Dedifferentiated amniotic fluid mesenchymal stem cell (primary cell): Measurements from ENCODE around the gene TPST2.
A peak's percentile ranks its signal among the peaks of the same experiment; 100 is the strongest.

Experiments used
- DNase-seq: peaks from one replicate; pipeline ENCODE4 v3.0.0-alpha.2; 2016; ENCODE audit errors: extremely low spot score

The TPST2 gene

DNA sequence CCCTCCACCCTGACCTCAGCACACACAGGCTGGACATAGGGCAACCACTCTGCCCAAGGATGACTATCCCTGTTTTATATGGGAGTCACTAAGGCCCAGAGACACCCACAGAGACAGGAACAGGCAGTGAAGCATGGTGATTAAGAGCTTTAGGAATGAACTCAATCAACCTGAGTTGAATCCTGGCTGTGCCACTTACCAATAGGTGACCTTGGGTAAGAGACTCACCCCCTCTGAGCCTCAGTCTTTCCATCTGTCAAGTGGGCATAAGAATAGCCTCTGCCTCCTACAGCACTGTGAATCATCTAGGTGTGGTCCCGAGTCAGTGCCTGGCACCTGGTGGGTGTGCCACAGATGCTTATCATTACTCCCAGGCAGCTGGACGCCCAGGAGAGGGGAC, 21.1 kb upstream of the TPST2 start:
- DNase-seq, result no peak

DNA sequence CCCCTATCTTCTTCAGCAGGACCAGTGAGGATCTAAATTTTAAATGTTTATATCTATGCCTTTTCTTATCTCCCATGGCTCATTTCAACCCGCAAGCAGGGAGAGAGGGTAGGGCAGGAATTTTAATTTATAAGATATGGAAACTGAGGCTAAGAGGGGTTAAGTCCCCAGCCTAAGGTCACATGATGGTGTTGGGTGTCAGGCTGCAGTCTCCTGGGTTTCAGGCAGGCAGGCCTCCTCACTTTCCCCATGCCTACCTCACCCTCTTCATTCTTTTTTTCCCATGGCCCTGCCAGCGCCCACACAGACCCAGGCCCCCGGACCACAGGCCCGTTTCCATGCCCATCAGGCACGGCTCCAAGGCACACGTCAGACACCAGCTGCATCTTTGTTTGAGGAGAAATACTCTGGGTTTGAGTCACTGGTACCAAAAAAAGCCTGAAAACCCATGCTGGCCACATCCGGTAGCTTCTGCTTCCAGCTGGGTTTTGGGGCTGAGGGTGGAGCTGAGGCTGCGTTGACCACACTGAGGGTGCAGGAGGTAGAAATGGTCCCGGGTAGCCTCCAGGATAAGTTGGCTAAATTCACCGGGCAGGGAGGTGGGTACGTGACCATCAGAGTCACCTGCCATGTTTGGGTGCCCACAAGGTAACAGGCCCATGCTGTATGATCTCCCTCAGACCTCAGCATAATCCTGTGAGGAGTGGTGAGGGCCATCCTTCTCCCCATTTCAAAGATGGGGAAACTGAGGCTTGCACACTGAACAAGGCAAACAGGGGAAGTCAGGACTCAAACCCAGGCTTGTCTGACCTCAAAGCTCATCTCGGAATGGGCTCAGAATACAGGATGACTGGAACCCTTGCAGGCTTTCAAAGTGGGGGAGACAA, 20.4 kb upstream of the TPST2 start:
- peak; percentile 90 for DNase-seq

DNA sequence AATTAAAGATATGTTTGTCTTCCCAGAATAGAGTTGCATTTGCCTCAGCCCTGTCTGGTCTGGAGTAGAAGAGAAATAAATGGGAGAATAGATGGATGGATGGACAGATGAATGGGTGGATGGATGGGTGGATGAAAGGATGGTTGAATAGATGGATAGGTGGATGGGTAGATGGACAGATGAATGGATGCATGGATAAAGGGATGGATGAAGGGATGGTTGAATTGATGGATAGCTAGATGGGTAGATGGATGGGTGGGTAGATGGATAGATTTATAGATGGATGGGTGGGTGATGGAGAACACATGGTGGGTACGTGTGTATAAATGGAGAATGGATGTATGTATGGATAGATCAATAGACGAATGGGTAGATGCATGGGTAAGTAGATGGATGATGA, 19.4 kb upstream of the TPST2 start:
- no peak for DNase-seq

DNA sequence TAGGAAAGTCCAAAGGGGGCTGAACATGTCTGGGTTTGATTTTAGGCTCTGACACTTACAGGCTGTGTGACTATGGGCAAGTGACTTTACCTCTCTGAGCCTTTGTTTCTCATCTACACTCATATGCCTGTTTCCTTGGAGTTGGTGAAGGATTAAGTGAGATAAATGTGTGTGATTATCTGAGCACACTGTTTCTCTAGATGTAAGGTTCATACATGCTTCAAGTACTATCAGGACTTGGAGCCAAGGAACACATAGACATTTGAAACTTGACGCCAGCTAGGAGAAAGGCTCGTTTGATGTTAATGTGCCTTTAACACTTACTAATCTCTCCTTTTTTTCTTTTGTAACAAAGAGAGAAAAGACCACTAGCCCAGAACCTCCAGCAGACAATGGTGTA, 18.2 kb upstream of the TPST2 start:
- no peak for DNase-seq

DNA sequence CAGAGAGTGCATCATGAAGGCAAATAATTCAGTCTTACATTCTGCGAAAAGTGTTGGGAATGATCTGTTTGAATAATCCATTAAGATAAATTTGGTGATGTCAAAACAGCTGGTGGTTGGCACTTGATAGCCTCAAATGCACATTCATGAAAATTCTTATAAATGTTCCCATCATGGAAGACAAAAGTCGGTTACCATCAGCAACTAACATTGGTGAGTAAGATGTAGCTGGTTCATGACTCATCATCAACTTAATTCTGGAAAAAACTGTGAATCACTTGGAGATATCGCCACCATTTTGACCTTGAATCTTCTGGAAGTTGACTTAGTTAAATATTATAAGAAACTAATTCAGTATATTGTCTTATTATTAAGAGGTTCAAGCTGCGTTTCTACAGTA, 16.7 kb upstream of the TPST2 start:
- DNase-seq, result no peak

DNA sequence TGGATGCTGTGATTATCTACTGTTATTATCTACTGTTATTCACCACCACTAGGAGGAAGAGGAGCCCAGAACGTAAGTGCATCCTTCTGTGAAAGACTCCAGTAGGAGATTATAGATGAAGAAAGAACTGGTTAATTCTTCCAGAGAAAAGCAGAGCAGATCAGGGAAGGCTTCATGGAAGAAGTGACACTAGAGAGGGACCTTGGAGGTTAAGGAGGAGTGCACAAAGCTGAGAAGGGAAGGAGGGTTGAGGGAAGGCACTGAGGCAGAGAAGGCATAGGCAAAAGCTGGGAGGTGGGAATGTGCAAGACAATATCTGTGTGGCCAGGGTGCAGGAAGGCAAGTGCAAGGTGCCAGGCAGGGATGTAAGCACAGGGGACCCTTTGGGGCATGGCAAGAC, 14.4 kb upstream of the TPST2 start:
- DNase-seq, result no peak

DNA sequence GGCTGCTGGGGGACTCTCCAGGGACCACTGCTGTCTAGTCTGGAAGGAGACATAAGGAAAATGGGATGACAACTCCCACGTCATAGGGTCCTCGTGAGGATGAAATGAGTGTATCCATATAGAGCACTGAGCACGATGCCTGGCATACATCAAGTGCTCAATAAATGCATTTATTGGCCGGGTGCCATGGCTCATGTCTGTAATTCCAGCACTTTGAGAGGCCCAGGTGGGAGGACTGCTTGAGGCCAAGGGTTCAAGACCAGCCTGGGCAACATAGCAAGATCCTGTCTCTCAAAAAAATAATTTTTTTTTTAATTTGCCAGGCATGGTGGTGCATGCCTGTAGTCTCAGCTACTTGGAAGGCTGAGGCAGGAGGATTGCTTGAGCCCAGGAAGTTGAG, 12.2 kb upstream of the TPST2 start:
- no peak for DNase-seq

DNA sequence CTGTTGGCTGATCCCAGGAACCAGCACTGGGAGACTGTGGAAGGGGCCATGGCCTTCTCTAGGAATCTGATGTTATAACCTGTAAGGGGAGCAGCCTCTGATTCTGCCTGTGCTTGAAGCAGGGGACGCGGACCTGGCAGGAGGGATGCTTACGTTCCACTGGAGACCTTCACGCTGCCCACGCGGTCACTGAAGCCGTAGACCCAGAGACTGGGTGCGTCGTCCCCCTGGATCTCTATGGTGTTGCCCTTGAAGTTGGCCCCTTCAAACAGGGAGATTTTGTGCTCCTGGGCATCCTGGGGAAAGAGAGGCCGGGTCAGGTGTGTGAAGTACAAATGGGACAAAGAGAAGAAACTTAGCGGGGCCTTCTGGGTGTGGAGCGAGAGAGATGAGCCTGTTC, 11.8 kb upstream of the TPST2 start:
- no peak for DNase-seq

DNA sequence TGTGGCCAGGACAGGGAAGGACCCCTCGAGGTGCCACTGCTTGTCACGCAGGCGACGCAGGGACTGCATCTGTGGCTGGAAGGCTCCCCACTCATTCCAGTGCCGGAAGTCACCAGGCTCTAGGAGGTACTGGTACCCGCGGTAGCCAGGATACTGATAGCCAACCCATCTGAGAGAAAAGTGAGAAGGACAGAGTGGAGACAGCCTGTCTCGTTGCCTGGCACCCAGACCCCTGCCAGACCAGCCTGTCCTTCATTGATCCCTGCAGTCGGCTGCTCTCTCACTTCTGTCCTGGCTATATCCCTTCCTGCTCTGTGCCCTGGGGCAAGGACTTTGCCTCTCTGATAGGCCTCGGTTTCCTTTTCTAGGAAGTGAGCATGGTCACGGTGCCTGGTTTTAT, 9.6 kb upstream of the TPST2 start:
- DNase-seq, result no peak

DNA sequence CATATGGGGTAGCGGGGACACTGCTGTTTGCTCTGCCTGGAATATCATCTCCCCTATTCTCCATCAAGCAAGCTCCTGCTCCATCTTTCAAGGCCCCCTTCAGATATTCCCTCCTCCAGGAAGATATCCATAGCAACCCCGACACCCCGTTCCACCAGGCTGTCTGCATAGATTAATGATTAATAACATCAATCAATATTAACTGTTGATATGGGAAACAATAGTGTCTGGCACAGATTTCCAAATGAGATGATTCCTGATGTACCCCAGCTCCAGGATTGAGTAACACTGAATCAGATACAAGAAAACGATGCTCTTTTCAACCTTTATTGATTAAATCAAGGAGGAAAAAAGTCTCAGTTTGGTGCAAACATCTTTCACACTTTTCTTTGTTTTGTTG, 7.5 kb upstream of the TPST2 start:
- DNase-seq, result no peak

DNA sequence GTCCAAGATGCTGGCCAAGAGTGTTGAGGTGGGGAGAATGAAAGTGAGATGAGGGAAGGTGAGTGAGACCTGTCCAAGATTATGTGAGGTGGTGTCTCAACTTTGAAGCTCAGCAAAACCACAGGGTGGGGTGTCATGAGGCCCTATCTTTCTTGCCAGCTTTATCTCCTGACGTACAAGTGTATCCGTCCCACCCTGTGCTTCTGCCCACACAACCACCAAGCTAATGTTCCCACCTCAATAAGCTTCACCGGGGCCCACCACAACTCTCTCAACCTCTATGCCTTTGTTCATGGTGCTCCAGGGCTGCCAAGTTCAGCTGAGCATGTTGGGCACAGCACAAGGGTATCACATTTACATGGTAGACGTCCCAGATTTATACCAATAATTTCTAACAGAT, 7.1 kb upstream of the TPST2 start:
- no peak for DNase-seq

DNA sequence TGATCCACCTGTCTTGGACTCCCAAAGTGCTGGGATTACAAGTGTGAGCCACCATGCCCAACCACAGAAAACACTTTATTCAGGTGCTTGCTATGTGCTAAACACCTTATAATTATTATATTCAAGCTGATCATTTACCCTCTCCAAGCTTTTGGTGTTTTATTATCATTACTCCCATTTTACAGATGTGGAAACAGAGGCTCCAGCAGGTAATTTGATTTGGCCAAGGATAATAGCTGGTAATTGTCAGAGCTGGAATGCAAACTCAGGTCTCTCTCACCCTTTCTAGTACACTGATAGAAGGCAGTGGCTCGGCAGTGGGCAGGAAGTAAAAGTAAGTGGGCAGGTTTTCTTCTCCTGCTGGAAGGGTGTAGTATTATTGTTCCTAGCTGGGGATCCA, 3.8 kb upstream of the TPST2 start:
- DNase-seq, result no peak

DNA sequence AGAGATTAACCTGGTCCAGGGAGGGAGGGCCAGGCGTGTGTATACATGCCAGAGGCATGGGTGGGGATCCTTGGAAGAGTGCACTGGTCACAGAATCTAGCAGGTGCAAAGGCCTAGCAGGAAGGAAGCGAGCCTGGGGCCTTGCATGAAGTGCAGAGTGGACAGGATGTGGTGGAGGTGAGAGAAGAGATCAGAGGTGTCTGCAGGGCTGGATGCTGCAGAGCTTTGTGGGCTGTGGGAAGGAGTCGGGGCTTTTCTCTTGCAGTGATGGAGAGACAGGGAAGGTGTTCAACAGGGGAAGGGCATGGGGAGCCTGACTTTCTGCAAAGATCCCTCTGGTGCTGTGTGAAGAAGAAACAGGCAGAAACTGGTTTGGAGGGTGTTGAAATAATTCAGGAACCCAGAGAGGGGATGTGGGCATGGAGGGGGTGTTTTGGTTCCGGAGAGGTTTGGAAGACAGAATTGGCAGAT, 2.5 kb upstream of the TPST2 start:
- DNase-seq, result no peak

DNA sequence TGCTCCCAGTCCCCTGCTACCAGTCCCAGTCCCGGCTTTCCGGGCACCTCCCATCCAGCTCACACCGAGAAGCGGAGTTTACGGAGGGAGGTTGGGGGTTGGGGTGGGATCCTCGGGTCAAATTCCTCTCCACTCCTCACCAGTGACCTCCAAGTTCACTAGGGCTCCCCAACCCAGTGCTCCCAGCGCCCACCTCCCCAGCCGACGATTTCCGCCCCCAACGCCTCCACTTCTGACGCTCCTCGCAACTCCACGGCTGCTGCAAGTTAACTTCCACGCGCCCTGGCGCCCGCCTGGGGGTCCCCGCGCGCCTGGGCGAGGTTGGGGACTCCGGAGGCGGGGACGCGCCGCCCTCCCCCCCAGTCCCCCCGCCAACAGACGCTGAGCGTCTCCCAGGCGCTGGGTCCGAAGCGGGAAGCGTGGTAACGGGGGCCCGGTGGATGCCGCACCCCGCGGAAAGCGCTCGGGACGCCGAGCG, 526 bp downstream of the TPST2 start:
- no peak for DNase-seq

DNA sequence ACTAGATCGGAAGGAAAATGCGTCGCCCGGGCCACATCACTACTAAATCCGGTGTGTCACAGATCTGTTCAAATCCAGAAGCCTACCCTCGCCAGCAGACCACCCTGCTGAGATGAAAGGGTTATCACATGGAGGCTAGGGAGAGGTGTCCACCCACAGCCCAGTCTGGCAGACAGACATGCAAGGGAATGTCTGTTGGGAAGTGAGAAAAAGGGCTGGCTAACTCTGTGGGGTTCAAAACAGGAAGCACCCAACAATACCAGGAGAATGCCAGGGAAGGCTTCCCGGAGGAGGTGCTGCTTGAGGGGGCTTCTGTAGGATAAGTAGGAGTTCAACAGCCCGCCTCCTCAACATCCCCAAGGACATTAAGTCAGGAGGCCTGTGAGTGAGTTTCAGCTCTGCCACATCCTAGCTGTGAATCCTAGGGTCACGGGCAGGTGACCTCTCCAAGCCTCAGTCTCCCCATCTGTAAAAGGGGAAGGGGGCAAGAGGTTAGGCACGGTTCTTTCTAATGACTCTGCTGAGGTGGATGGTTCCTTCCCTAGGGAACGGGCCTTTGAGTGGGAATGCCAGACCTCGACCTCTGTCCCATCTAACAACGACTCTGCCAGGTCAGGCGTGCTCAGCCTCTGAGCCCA, 1.1 kb downstream of the TPST2 start:
- DNase-seq, result no peak

DNA sequence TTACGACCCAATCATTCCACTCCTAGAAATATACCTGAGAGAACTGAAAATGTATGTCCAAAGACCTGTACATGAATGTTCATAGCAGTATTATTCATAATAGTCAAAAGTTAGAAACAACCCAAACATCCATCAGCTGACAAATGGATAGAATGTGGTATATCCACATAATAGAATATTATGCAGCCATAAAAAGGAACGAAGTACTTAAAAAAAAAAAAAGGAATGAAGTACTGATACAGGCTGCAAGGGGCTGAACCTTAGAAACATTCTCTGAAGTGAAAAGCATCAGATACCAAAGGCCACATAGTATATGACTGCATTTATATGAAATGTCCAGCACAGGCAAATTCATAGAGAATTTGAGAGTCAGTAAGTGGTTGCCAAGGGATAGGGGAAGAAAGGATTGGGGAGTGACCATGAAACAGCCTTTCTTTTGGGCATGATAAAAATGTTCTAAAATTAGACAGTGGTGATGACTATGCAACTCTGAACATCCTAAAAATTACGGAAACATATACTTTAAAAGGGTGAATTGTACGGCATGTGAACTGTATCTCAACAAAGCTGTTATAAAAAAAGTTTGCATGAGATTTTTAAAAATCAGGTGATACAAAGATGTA, 1.8 kb downstream of the TPST2 start:
- no peak for DNase-seq

DNA sequence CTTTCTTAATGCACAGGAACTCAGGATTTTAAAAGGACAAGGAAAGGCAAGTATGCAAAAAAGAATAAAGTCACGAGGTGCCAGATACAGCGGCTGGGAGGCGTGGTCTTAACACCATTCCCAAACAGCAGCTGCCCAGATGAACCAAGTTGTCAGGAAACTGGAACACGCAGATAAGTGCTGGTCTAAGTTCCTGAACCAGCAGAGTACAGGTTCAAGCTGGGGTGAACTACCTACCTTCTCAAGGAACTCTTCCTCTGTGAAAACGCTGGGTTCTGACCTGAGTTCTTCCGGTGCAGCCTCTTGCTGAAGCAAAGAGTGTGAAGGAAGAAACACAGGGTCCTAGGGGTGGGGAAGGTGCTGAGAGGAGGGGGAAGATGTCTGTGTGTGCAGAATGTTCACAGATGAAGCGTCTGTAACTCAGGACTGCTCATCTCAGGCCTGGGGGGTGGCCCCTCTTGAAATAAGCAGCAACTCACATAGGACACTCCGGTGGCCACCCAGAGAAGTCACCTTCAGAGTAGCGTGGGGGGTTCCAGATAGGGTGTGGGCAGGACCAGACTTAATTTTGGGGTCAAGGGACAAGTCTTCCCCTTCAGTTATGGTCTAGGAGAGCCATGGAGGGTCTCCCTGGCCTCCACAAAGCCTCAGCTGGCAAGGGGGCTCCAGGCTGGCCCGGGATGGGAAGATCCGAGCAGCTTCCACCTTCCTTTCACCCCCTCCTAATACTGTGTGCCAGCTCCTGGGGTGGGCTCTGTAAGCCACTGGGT, 3.2 kb downstream of the TPST2 start:
- DNase-seq, result no peak

DNA sequence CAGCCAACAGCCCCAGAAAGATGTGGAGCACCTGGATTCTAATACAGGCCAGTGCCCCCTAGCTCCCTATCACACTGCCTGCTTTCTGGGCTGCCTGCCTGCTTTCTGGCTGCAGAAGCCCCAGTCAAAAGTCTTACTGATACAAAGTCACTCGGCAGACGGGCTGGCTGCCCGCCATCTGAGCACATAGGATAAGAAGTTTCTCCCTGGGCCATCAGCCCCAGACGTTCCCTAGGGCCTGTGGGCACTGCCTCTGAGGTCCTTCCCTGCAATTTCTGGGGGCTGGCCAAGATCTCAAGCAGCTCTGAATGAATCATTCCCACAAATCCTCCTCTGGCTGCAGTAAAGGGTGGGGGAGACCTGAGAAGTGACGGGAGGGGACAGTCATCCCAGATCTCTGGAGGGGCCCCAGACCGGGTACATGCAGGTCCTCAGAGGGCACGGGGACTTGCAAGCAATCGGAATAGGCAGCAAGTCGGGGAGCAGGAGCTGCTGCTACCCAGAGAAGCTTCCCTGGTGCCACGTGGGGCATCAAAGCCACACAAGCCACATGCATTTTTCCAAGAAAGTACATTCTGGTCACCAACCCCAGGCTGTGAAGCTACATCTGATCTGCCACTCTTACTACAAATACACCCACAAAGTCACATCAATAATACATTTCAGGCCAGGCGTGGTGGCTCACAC, 4.7 kb downstream of the TPST2 start:
- peak; percentile 75 for DNase-seq

DNA sequence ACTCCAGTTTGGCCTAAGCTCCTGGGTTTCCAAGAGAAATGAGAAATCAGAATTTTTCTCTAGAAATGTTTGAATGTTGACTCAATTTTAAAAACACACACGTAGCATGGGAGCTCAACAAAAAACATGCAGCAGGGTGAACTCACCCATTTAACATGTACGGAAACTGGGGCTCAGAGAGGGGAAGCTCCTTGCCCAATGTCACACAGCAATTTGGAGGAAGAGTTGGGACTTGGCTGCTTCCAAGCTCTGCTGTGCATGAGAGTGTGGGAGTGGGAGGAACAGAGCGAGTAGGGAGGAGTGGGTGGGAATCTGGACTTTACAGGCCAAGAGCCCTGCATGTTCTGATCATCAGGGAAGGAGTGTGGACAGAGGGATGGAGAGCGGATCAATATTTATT, 5.9 kb downstream of the TPST2 start:
- no peak for DNase-seq

DNA sequence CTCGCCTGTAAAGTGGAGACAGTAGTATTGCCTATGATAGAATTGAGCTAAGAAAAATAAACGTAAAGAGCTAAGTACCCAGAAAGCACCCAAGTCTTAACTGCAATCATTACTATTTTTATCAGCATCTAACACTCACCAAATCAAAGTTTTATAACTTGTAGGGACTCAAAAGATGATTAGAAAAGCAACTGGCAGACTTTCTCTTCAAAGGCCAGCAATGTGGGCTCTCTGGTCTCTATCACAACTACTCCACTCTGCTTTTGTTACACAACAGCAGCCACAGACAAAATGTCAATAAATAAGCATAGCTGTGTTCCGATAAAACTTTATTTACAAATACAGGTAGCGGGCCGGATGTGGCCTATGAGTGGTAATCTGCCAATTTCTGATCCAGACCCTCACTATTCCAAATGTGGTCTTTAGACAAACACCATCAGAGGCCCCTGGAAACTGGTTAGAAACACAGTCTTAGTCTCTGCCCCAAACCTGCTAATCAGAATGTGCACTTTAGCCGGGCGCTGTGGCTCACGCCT, 8.2 kb downstream of the TPST2 start:
- DNase-seq, result no peak

DNA sequence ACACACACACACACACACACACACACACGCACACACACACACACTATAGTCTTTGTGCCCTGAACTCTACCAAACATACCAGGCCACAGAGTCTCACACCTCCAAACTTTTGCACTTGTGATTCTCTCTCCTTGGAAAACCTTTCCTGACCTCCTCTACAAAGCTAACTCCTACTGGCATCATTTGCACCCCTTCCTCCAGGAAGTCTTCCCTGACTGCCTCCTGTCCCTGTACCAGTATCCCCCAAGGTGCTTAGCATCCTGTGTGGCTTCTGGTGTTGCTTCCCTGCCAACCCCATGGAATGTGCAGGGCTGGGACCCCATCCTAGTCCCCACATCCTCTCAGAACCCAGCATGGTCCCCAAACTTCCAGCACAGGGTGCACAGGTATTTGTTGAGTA, 8.9 kb downstream of the TPST2 start:
- no peak for DNase-seq
